DND-41 (cell line): ENCODE measurements around the gene OR7C2.

Source experiments
- ATAC-seq: fragments of 200-7000 bp; cut with Tn5 transposase; 3 replicates; pipeline ENCODE4 v1.9.1; 2021; ENCODE audit warnings: low read depth; ENCODE audit not compliant: insufficient read depth
- DNase-seq: peaks from one replicate; pipeline ENCODE4 v3.0.0-alpha.2; 2020
- H2AFZ ChIP-seq: 2 replicates; pipeline ENCODE4 v1.6.0; 2012; ENCODE audit warnings: low read depth, low read length
- H3K27ac ChIP-seq: 2 replicates; pipeline ENCODE4 v1.5.1; 2012; ENCODE audit warnings: low read length, inconsistent platforms
- H3K27me3 ChIP-seq: fragments of 200-600 bp; sonication (generic); 2 replicates; pipeline ENCODE4 v1.6.0; 2012; ENCODE audit warnings: low read length, mild to moderate bottlenecking, inconsistent platforms; ENCODE audit not compliant: insufficient read depth, poor library complexity
- H3K36me3 ChIP-seq: 2 replicates; pipeline ENCODE4 v1.5.1; 2012; ENCODE audit warnings: low read length, inconsistent platforms; ENCODE audit not compliant: insufficient read depth
- H3K4me1 ChIP-seq: 2 replicates; pipeline ENCODE4 v1.5.1; 2012; ENCODE audit warnings: mild to moderate bottlenecking, low read length; ENCODE audit not compliant: insufficient read depth
- H3K4me2 ChIP-seq: 2 replicates; pipeline ENCODE4 v1.6.0; 2012; ENCODE audit warnings: mild to moderate bottlenecking, moderate library complexity, low read length, inconsistent platforms; ENCODE audit not compliant: insufficient read depth
- H3K4me3 ChIP-seq, 2 experiments: fragments of 200-600 bp in 1 of 2; shearing (Covaris generic) in 1 of 2; 2 replicates each; pipeline ENCODE4 v1.5.1; 2012 to 2016; ENCODE audit warnings: inconsistent platforms in 2 of 2, low read length in 2 of 2, mild to moderate bottlenecking in 2 of 2, low read depth in 1 of 2, moderate library complexity in 1 of 2
- H3K79me2 ChIP-seq: 2 replicates; pipeline ENCODE4 v1.6.0; 2012; ENCODE audit warnings: low read length, inconsistent platforms; ENCODE audit not compliant: insufficient read depth
- H3K9ac ChIP-seq: 2 replicates; pipeline ENCODE4 v1.6.0; 2012; ENCODE audit warnings: low read depth, mild to moderate bottlenecking, inconsistent platforms, low read length, moderate library complexity
- H3K9me3 ChIP-seq: 2 replicates; pipeline ENCODE4 v1.5.1; 2012; ENCODE audit warnings: low read length, moderate library complexity, mild to moderate bottlenecking, inconsistent platforms; ENCODE audit not compliant: insufficient read depth, severe bottlenecking
- H4K20me1 ChIP-seq: 2 replicates; pipeline ENCODE4 v1.6.0; 2012; ENCODE audit warnings: low read length; ENCODE audit not compliant: insufficient read depth
- CTCF ChIP-seq: IDR thresholded peaks from 2 replicates; pipeline ENCODE4 v1.5.1; 2012; ENCODE audit warnings: borderline replicate concordance, low read length, moderate library complexity, mild to moderate bottlenecking; ENCODE audit not compliant: poor library complexity, severe bottlenecking; ENCODE audit errors: extremely low read depth
- EZH2 ChIP-seq: IDR thresholded peaks from 3 replicates; pipeline ENCODE4 v1.6.1; 2012; ENCODE audit warnings: borderline replicate concordance, low read depth, mild to moderate bottlenecking, moderate library complexity, low read length, inconsistent platforms; ENCODE audit not compliant: severe bottlenecking

Gene OR7C2

GRCh38 chr19:14950421-14950820, 9.1 kb downstream of the OR7C2 start:
- TF ChIP-seq EZH2 = no peak
- no peak for TF ChIP-seq CTCF
- Histone ChIP-seq H3K4me1 (no peaks in the 10 kb centered on the region), H3K4me2 (no peak overlapping the region), H3K4me3 (no peak overlapping the region), H3K27ac (no peak overlapping the region), H3K36me3 (no peaks in the 10 kb centered on the region), H2AFZ (no peak overlapping the region), H3K9ac (no peak overlapping the region), H3K27me3 (no peaks in the 10 kb centered on the region), H4K20me1 (no peaks in the 10 kb centered on the region), H3K79me2 (no peaks in the 10 kb centered on the region), H3K9me3 (no peaks in the 10 kb centered on the region)
- no peak for ATAC-seq
- DNase-seq = no peak

GRCh38 chr19:14952767-14953166, 11.5 kb downstream of the OR7C2 start:
- H3K4me2 ChIP-seq = no peak overlapping the region
- H3K4me1 ChIP-seq = no peaks in the 10 kb centered on the region
- no peak overlapping the region for H3K9ac ChIP-seq
- no peak overlapping the region for H3K4me3 ChIP-seq
- ATAC-seq (no peak), DNase-seq (no peak)
- no peaks in the 10 kb centered on the region for H3K9me3 ChIP-seq
- H3K27me3 ChIP-seq = no peaks in the 10 kb centered on the region
- no peaks in the 10 kb centered on the region for H3K36me3 ChIP-seq
- no peak overlapping the region for H3K27ac ChIP-seq
- no peaks in the 10 kb centered on the region for H4K20me1 ChIP-seq
- H2AFZ ChIP-seq = no peak overlapping the region
- H3K79me2 ChIP-seq = no peaks in the 10 kb centered on the region
- no peak for TF ChIP-seq EZH2
- no peak for TF ChIP-seq CTCF

- Histone ChIP-seq H2AFZ (no peak overlapping the region), H3K9ac (no peak overlapping the region), H3K4me3 (no peak overlapping the region), H3K79me2 (no peaks in the 10 kb centered on the region), H3K27me3 (no peaks in the 10 kb centered on the region), H4K20me1 (no peaks in the 10 kb centered on the region), H3K9me3 (peaks cover under 1% of the 10 kb centered on the region), H3K36me3 (no peaks in the 10 kb centered on the region), H3K4me2 (no peak overlapping the region), H3K27ac (no peak overlapping the region), H3K4me1 (no peaks in the 10 kb centered on the region)
- ATAC-seq (no peak), DNase-seq (peak; percentile 5)
- TF ChIP-seq EZH2 (no peak), CTCF (no peak)
Measured at GRCh38 chr19:14954071-14954655, 12.9 kb downstream of the OR7C2 start.
